Body of pancreas (tissue), 4 donors: Measurements from ENCODE around the gene IRS1.

Experiments used
- CTCF ChIP-seq, 7 experiments: fragments of 450-650 bp in 4 of 7; fragments of 200-600 bp in 3 of 7; sonication (generic) in 3 of 7; IDR thresholded peaks; one replicate each; pipeline ENCODE4 v1.5.1; 2016 to 2019; ENCODE audit warnings: antibody characterized with exemption in 7 of 7
- POLR2A ChIP-seq, 3 donors: fragments of 450-650 bp; IDR thresholded peaks; one replicate each; pipeline ENCODE4 v1.6.1; 2016; ENCODE audit warnings: antibody characterized with exemption in 3 of 3, mild to moderate bottlenecking in 2 of 3

- TF ChIP-seq POLR2A (IDR thresholded peaks at IDR 0.05) (no peak), CTCF (IDR thresholded peaks at IDR 0.05) (no peak)
Measured at GRCh38 chr2:226776104-226776503, 23.5 kb downstream of the IRS1 start.
